A549 treated with AZD2906 at 1 μM for 4 hours (cell line): Measurements from ENCODE around the gene TIE1. TPM values are rescaled to one million over a fixed set of nuclear protein-coding genes. Genes with fewer than 3 reads are reported as not detected.

Source experiments
- total RNA-seq: library from RNA; stranded (reverse); fragments of 200-300 nt; extraction: Qiagen RNA extraction; gene quantifications from 5 replicates; pipeline ENCODE4 v1.2.3, GENCODE V29; 2022

The TIE1 gene
- 0.06 to 0.12 TPM (median 0.08 TPM) in 4 of 5 replicates, not detected in the other for total RNA-seq

GRCh38 chr1:43300378-43301094 is at the start of gene TIE1:
TSS of gene TIE1 (plus strand) at chr1:43300982. CDS start at chr1:43301072, 90 bp downstream.

DNA sequence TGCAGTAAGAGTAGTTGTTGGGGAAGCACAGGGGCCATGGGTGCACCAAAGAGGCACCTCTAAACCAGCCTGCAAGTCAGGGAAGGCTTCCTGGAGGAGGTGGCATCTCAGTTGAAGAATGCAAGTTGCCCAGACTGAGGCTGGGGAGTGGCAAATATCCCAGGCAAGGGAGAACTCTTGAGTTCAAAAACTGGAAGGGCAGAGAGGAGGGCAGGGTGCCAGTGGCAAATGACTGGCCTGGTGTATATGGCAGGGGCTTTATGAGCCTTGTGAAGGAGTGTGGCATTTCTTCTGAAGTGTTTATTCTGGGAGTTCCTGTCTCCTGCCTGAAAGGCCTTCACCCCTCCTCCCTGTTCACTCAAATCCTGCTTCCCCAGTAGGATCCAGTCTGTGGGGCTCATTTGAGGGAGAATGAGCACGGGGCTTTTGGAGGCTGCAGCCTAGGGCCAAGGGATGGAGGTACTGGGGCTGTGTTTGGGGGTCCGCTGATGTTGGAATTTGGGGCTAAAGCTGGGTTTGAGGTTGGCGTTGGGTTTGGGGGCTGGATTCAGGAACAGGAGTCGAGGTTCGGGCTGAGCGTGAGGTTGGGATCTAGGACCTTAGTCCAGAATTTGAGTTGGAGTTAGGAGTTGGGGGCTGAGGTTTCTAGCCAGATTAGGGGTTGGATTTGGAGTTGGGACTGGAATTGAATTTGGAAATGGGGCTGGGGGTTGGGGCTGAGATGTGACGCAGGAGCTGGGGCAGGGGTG is 31.0 kb upstream of the TIE1 start, which contains the start of gene TMEM125:
TMEM125 (plus strand) TSS at position 357 of the 749 bp plus-strand sequence. CDS start 2,740 bp downstream, outside the sequence.

GRCh38 chr1:43285269-43285990 is 15.4 kb upstream of the TIE1 start, which contains the start of gene C1orf210:
TSS of gene C1orf210 (minus strand) at chr1:43285581. CDS start at chr1:43283270, 2,311 bp downstream.

GRCh38 chr1:43337588-43337987 is 36.8 kb downstream of the TIE1 start, which contains the start of gene MPL:
TSS of gene MPL (plus strand) at chr1:43337818. CDS start at chr1:43337849, 31 bp downstream.

GRCh38 chr1:43358746-43359693 is 58.2 kb downstream of the TIE1 start, which contains the start of gene CDC20:
TSS of gene CDC20 (plus strand) at chr1:43358981. CDS start at chr1:43359216, 235 bp downstream.

DNA sequence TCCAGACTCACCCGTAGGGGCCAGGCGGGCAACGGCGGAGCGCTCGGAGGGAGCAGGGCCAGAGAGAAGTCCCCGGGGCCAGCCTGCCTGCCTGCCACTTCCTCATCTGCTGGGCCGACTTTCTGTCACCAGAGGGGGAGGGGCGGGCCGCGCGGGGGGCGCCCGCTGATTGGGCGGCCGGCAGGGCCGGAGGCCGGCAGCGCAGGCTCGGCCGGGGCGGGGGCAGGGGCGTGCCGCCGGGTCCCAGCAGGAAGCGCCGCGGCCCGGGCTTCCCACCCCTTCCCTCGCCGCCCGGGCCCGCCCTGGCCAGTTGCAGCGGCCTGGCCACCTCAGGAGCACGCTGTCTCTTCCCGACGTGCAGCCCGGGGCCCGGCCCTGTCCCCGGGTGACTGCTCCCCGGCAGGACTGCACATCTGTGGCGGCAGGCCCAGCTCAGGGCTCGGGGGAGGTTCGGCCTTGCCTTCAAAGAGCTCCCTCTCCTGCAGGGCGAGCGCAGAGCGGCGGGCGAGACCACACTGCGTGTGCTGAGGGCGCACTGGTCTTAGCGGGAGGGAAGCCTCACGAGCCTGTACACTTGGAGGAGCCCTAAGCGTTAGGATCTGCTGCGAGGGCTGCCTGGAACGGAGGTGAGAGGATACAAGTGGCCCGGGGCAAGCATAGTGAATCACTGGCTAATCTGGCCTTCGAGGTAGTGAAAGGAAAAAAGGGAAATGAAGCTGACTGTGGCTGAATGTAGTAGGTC is 67.3 kb downstream of the TIE1 start, which contains the start of gene ELOVL1:
ELOVL1 (minus strand) TSS at position 108 of the 742 bp plus-strand sequence. CDS start 2,402 bp downstream, outside the sequence.

Other genes with a start within 250 kb of the TIE1 start
- 170 to 195 TPM (median 177 TPM) in 5 replicates for gene EBNA1BP2, start 128.7 kb upstream of the TIE1 start, total RNA-seq
- gene CFAP57, start 128.7 kb upstream of the TIE1 start, total RNA-seq: 0.20 to 0.53 TPM (median 0.38 TPM) in 5 replicates
- gene TMEM125, start 31.0 kb upstream of the TIE1 start, total RNA-seq: 0.05 TPM in 1 of 5 replicates, not detected in the others
- 0.07 TPM in 1 of 5 replicates, not detected in the others for gene C1orf210, start 15.4 kb upstream of the TIE1 start, total RNA-seq
- 0.08 to 0.31 TPM (median 0.17 TPM) in 4 of 5 replicates, not detected in the other for gene MPL, start 36.8 kb downstream of the TIE1 start, total RNA-seq
- gene CDC20, start 58.0 kb downstream of the TIE1 start, total RNA-seq: 179 to 207 TPM (median 198 TPM) in 5 replicates
- 138 to 155 TPM (median 146 TPM) in 5 replicates for gene ELOVL1, start 67.0 kb downstream of the TIE1 start, total RNA-seq
- gene MED8, start 88.8 kb downstream of the TIE1 start, total RNA-seq: 35.0 to 37.4 TPM (median 35.4 TPM) in 5 replicates
- 5.9 to 7.2 TPM (median 6.3 TPM) in 5 replicates for gene SZT2, start 88.9 kb downstream of the TIE1 start, total RNA-seq
- 11.5 to 16.4 TPM (median 14.1 TPM) in 5 replicates for gene HYI, start 152.9 kb downstream of the TIE1 start, total RNA-seq
- 77.2 to 91.6 TPM (median 89.1 TPM) in 5 replicates for gene PTPRF, start 229.9 kb downstream of the TIE1 start, total RNA-seq